ENCODE measurements around the gene DCP1B. TPM values are rescaled to one million over a fixed set of nuclear protein-coding genes. Genes with fewer than 3 reads are reported as not detected.

DCP1B gene
- total and polyA plus RNA-seq, 4 donors: 3.5 to 5.5 (median 4.6) TPM

GRCh38 chr12:2049604-2050540 lies 45.6 kb upstream of the DCP1B start:
- H3K27me3 ChIP-seq (ENCODE audit: control insufficient read depth in 4 of 4, insufficient read depth in 4 of 4, low read length in 3 of 4): peaks cover 0 to 14% (median 7%) of the 10 kb centered on the region in 4 donors
- WGBS: 63% methylated on average over 8 of the region's 8 CpGs
- no peaks in the 10 kb centered on the region for H3K36me3 ChIP-seq (ENCODE audit: control insufficient read depth in 4 of 4, insufficient read depth in 3 of 4, low read depth in 1 of 4, low read length in 3 of 4)
- no peaks in the 10 kb centered on the region for H3K9me3 ChIP-seq (ENCODE audit: control insufficient read depth in 4 of 4, low read length in 3 of 4)
- TF ChIP-seq ATF3 (IDR thresholded peaks at IDR 0.05) (no peak), YY1 (IDR thresholded peaks at IDR 0.05) (no peak), RAD21 (IDR thresholded peaks at IDR 0.05) (no peak), FOXA2 (IDR thresholded peaks at IDR 0.05) (no peak), TAF1 (conservative IDR thresholded peaks at IDR 0.05) (no peak), JUND (IDR thresholded peaks at IDR 0.05) (no peak), SP1 (IDR thresholded peaks at IDR 0.05) (no peak), REST (IDR thresholded peaks at IDR 0.05) (no peak), ZBTB33 (IDR thresholded peaks at IDR 0.05) (no peak)
- no peak overlapping the region for H3K27ac ChIP-seq (ENCODE audit: low read depth in 1 of 2, low read length in 2 of 2)
- H3K9ac ChIP-seq (ENCODE audit: low read depth in 1 of 2, low read length in 2 of 2): no peak overlapping the region
- H3K4me3 ChIP-seq (ENCODE audit: low read depth in 1 of 3, low read length in 3 of 3): no peak overlapping the region
- DNase-seq (ENCODE audit: low spot score): no peak
- H3K4me1 ChIP-seq (ENCODE audit: control insufficient read depth in 4 of 4, insufficient read depth in 4 of 4, low read length in 3 of 4): peaks cover 6 to 12% (median 10%) of the 10 kb centered on the region in 4 donors

- 76% methylated on average over 7 of the region's 7 CpGs for WGBS
- Histone ChIP-seq H3K4me1 (ENCODE audit: control insufficient read depth in 4 of 4, insufficient read depth in 4 of 4, low read length in 3 of 4) (peaks cover 0 to 5% (median 1%) of the 10 kb centered on the region in 4 donors), H3K27ac (ENCODE audit: low read depth in 1 of 2, low read length in 2 of 2) (no peak overlapping the region), H3K9ac (ENCODE audit: low read depth in 1 of 2, low read length in 2 of 2) (no peak overlapping the region), H3K36me3 (ENCODE audit: control insufficient read depth in 4 of 4, insufficient read depth in 3 of 4, low read depth in 1 of 4, low read length in 3 of 4) (no peaks in the 10 kb centered on the region), H3K4me3 (ENCODE audit: low read depth in 1 of 3, low read length in 3 of 3) (no peak overlapping the region), H3K9me3 (ENCODE audit: control insufficient read depth in 4 of 4, low read length in 3 of 4) (no peaks in the 10 kb centered on the region), H3K27me3 (ENCODE audit: control insufficient read depth in 4 of 4, insufficient read depth in 4 of 4, low read length in 3 of 4) (peaks cover 0 to 8% (median 3%) of the 10 kb centered on the region in 4 donors)
- no peak for DNase-seq (ENCODE audit: low spot score)
- no peak for TF ChIP-seq TAF1 (conservative IDR thresholded peaks at IDR 0.05)
- TF ChIP-seq RAD21 (IDR thresholded peaks at IDR 0.05): no peak
- no peak for TF ChIP-seq HNF4A (conservative IDR thresholded peaks at IDR 0.05)
- TF ChIP-seq GABPA (IDR thresholded peaks at IDR 0.05 in 1 of 2, conservative IDR thresholded peaks at IDR 0.05 in 1 of 2): no peak
- TF ChIP-seq MAX (IDR thresholded peaks at IDR 0.05): no peak
- no peak for TF ChIP-seq FOXA1 (IDR thresholded peaks at IDR 0.05)
- no peak for TF ChIP-seq ZBTB33 (IDR thresholded peaks at IDR 0.05)
- TF ChIP-seq SP1 (IDR thresholded peaks at IDR 0.05): no peak
- no peak for TF ChIP-seq NR2F2 (IDR thresholded peaks at IDR 0.05)
- TF ChIP-seq EGR1 (IDR thresholded peaks at IDR 0.05; ENCODE audit: low read depth in 2 of 2): no peak
- TF ChIP-seq REST (IDR thresholded peaks at IDR 0.05): no peak
- TF ChIP-seq YY1 (IDR thresholded peaks at IDR 0.05): no peak
- no peak for TF ChIP-seq FOXA2 (IDR thresholded peaks at IDR 0.05)
- TF ChIP-seq JUND (IDR thresholded peaks at IDR 0.05): no peak
Measured at GRCh38 chr12:2047752-2048151, 43.5 kb upstream of the DCP1B start.
